ENCODE data around the gene FZD1. TPM values are rescaled to one million over a fixed set of nuclear protein-coding genes. Genes with fewer than 3 reads are reported as not detected.
A peak's percentile ranks its signal among the peaks of the same experiment; 100 is the strongest.

The FZD1 gene
- total RNA-seq, 1 experiment from 2014 or later, result 3.7 TPM

DNA sequence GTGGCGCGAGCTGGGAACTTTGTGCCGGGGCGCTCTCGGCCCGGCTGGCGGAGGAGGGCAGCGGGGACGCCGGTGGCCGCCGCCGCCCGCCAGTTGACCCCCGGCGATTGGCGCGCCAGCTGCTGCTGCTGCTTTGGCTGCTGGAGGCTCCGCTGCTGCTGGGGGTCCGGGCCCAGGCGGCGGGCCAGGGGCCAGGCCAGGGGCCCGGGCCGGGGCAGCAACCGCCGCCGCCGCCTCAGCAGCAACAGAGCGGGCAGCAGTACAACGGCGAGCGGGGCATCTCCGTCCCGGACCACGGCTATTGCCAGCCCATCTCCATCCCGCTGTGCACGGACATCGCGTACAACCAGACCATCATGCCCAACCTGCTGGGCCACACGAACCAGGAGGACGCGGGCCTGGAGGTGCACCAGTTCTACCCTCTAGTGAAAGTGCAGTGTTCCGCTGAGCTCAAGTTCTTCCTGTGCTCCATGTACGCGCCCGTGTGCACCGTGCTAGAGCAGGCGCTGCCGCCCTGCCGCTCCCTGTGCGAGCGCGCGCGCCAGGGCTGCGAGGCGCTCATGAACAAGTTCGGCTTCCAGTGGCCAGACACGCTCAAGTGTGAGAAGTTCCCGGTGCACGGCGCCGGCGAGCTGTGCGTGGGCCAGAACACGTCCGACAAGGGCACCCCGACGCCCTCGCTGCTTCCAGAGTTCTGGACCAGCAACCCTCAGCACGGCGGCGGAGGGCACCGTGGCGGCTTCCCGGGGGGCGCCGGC is 870 bp downstream of the FZD1 start:
- H3K4me1 ChIP-seq (ENCODE audit: control insufficient read depth in 1 of 2, insufficient read depth in 2 of 2, low read length in 2 of 2), result peaks cover 3 to 15% of the 10 kb centered on the region in 2 experiments; a peak in 3 of 4 replicates
- peaks cover 25% of the 10 kb centered on the region for H3K27me3 ChIP-seq (ENCODE audit: insufficient read depth, low read length)
- H3K36me3 ChIP-seq (ENCODE audit: control insufficient read depth in 1 of 2, insufficient read depth in 2 of 2, low read length in 2 of 2), result no peaks in the 10 kb centered on the region
- DNase-seq (ENCODE audit: low read depth, low spot score), result no peak
- intact Hi-C loops (cut with micrococcal nuclease), result no loop called here
- H3K9me3 ChIP-seq (ENCODE audit: control insufficient read depth in 1 of 2, insufficient read depth in 1 of 2, low read depth in 1 of 2, low read length in 2 of 2), result no peaks in the 10 kb centered on the region
- POLR2A ChIA-PET, result no interaction called here
- 0 out of 2 replicates have a peak, but pooled peaks have one; percentile 0 for ATAC-seq
- no peaks in the 10 kb centered on the region for H3K79me2 ChIP-seq (ENCODE audit: insufficient read depth, low read length)
- H4K20me1 ChIP-seq (ENCODE audit: insufficient read depth), result no peaks in the 10 kb centered on the region
- H3K9me2 ChIP-seq (ENCODE audit: insufficient read depth), result no peaks in the 10 kb centered on the region
- H3K4me3 ChIP-seq (replicated peaks in 1 of 2; ENCODE audit: low read depth in 1 of 2, low read length in 2 of 2), result peak overlapping the region; percentile 45 to 69
- H3K27ac ChIP-seq (ENCODE audit: low read depth, low read length), result peak overlapping the region; percentile 83
- RAD21 ChIA-PET (ENCODE audit: low non-redundant PET in 1 of 2, low total read pairs in 2 of 2, uncharacterized antibody in 2 of 2, unreplicated experiment in 2 of 2), result no interaction called here
- TF ChIP-seq ZFX (IDR thresholded peaks at IDR 0.05) (peak; percentile 42; the same call in 1 of the 2 replicates), RAD21 (IDR thresholded peaks at IDR 0.05; ENCODE audit: low read depth) (no peak)
- TF ChIP-seq, protein P1, sequence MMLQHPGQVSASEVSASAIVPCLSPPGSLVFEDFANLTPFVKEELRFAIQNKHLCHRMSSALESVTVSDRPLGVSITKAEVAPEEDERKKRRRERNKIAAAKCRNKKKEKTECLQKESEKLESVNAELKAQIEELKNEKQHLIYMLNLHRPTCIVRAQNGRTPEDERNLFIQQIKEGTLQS (IDR thresholded peaks at IDR 0.05), result no peak
- peak overlapping the region; percentile 62 for H3K9ac ChIP-seq (ENCODE audit: low read length)
- no TSS peak for BruUV-seq (replicated peaks)
- CTCF ChIA-PET, result interaction anchor here (0.9 kb wide), 1 partner anchor 22 kb away, joined by 3 read pairs; no protein-coding TSS in a partner anchor
- H3K4me2 ChIP-seq (ENCODE audit: low read length), result peak overlapping the region; percentile 82
- H2AFZ ChIP-seq (ENCODE audit: low read depth, low read length, poor library complexity, severe bottlenecking), result no peak overlapping the region

DNA sequence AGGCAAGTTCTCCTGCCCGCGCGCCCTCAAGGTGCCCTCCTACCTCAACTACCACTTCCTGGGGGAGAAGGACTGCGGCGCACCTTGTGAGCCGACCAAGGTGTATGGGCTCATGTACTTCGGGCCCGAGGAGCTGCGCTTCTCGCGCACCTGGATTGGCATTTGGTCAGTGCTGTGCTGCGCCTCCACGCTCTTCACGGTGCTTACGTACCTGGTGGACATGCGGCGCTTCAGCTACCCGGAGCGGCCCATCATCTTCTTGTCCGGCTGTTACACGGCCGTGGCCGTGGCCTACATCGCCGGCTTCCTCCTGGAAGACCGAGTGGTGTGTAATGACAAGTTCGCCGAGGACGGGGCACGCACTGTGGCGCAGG is 1.4 kb downstream of the FZD1 start:
- no peaks in the 10 kb centered on the region for H3K9me3 ChIP-seq (ENCODE audit: control insufficient read depth in 1 of 2, insufficient read depth in 1 of 2, low read depth in 1 of 2, low read length in 2 of 2)
- no peaks in the 10 kb centered on the region for H4K20me1 ChIP-seq (ENCODE audit: insufficient read depth)
- no peak overlapping the region for H2AFZ ChIP-seq (ENCODE audit: low read depth, low read length, poor library complexity, severe bottlenecking)
- no peaks in the 10 kb centered on the region for H3K36me3 ChIP-seq (ENCODE audit: control insufficient read depth in 1 of 2, insufficient read depth in 2 of 2, low read length in 2 of 2)
- H3K27ac ChIP-seq (ENCODE audit: low read depth, low read length), result no peak overlapping the region
- POLR2A ChIA-PET, result no interaction called here
- H3K4me3 ChIP-seq (replicated peaks in 1 of 2; ENCODE audit: low read depth in 1 of 2, low read length in 2 of 2), result no peak overlapping the region
- CTCF ChIA-PET, result interaction anchor here (0.9 kb wide), 1 partner anchor 22 kb away, joined by 3 read pairs; no protein-coding TSS in a partner anchor
- no peaks in the 10 kb centered on the region for H3K9me2 ChIP-seq (ENCODE audit: insufficient read depth)
- TF ChIP-seq EZH2 (IDR thresholded peaks at IDR 0.05) (no peak), CEBPB (IDR thresholded peaks at IDR 0.05; ENCODE audit: low read depth) (no peak), POLR2A (IDR thresholded peaks at IDR 0.05; ENCODE audit: borderline replicate concordance, extremely low read depth, insufficient read depth, insufficient read length) (no peak), SP1 (IDR thresholded peaks at IDR 0.05; ENCODE audit: low read depth) (no peak), ELF1 (IDR thresholded peaks at IDR 0.05; ENCODE audit: borderline replicate concordance, low read depth) (no peak), SRF (IDR thresholded peaks at IDR 0.05; ENCODE audit: low read depth) (no peak), TCF7L2 (IDR thresholded peaks at IDR 0.05; ENCODE audit: borderline replicate concordance, extremely low read depth, insufficient read depth, insufficient read length) (no peak), JUND (IDR thresholded peaks at IDR 0.05) (no peak), FOSL1 (IDR thresholded peaks at IDR 0.05; ENCODE audit: low read depth) (no peak), EGR1 (IDR thresholded peaks at IDR 0.05; ENCODE audit: low read depth) (no peak)
- peaks cover 23% of the 10 kb centered on the region for H3K27me3 ChIP-seq (ENCODE audit: insufficient read depth, low read length)
- ATAC-seq, result no peak
- H3K79me2 ChIP-seq (ENCODE audit: insufficient read depth, low read length), result no peaks in the 10 kb centered on the region
- intact Hi-C loops (cut with micrococcal nuclease), result no loop called here
- peak overlapping the region; percentile 82; the same call in 1 of the 2 replicates for H3K4me2 ChIP-seq (ENCODE audit: low read length)
- BruUV-seq (replicated peaks), result no TSS peak
- RAD21 ChIA-PET (ENCODE audit: low non-redundant PET in 1 of 2, low total read pairs in 2 of 2, uncharacterized antibody in 2 of 2, unreplicated experiment in 2 of 2), result no interaction called here
- no peak overlapping the region for H3K9ac ChIP-seq (ENCODE audit: low read length)
- H3K4me1 ChIP-seq (ENCODE audit: control insufficient read depth in 1 of 2, insufficient read depth in 2 of 2, low read length in 2 of 2), result peaks cover 3 to 15% of the 10 kb centered on the region in 2 experiments; a peak in 3 of 4 replicates
- DNase-seq (ENCODE audit: low read depth, low spot score), result no peak
